CD8-positive, alpha-beta memory T cell (primary cell): ENCODE data around the gene SLC25A24. TPM values are rescaled to one million over a fixed set of nuclear protein-coding genes. Genes with fewer than 3 reads are reported as not detected.
"Not testable (repeated sequence)": the region's sequence is repeated elsewhere in the genome, so short reads cannot be mapped to it uniquely, and the experiment has no call there.

ENCODE experiments used
- CTCF ChIA-PET: fragments of 350-600 bp; sonication (Branson Sonifier 250); formaldehyde crosslinking; loops from one replicate; lab custom pipeline; 2021; ENCODE audit warnings: antibody characterized with exemption; lab: Charles Lee
- POLR2A ChIA-PET: fragments of 350-600 bp; sonication (Branson Sonifier 250); formaldehyde crosslinking; loops from one replicate; lab custom pipeline; 2021; ENCODE audit warnings: antibody characterized with exemption; lab: Charles Lee
- DNase-seq, 5 donors: peaks; one replicate each; pipeline versions ENCODE4 v3.0.0 to v3.0.0-alpha.2; 2020 to 2022; ENCODE audit warnings: mixed read lengths in 1 of 5
- H3K27ac ChIP-seq: one replicate; pipeline ENCODE4 v1.7.0; 2013; ENCODE audit warnings: low read depth, mild to moderate bottlenecking, low read length, moderate library complexity
- H3K27me3 ChIP-seq: 2 replicates; pipeline ENCODE4 v1.7.0; 2013; ENCODE audit warnings: low read length, mild to moderate bottlenecking; ENCODE audit not compliant: insufficient read depth, poor library complexity, severe bottlenecking
- H3K36me3 ChIP-seq: 2 replicates; pipeline ENCODE4 v1.7.0; 2013; ENCODE audit warnings: mild to moderate bottlenecking, low read length, moderate library complexity; ENCODE audit not compliant: insufficient read depth
- H3K4me1 ChIP-seq: 2 replicates; pipeline ENCODE4 v1.7.0; 2013; ENCODE audit warnings: mild to moderate bottlenecking, low read length, moderate library complexity; ENCODE audit not compliant: insufficient read depth
- H3K4me3 ChIP-seq: 2 replicates; pipeline ENCODE4 v1.7.0; 2013; ENCODE audit warnings: mild to moderate bottlenecking, low read length
- H3K9me3 ChIP-seq: 2 replicates; pipeline ENCODE4 v1.7.0; 2013; ENCODE audit warnings: mild to moderate bottlenecking, low read length
- H3K27ac Mint-ChIP-seq, 8 donors: one replicate each; pipeline ENCODE4 v1.8.0; 2020 to 2021; ENCODE audit warnings: mixed read lengths in 8 of 8, mild to moderate bottlenecking in 6 of 8, inconsistent platforms in 3 of 8, moderate library complexity in 3 of 8
- H3K27me3 Mint-ChIP-seq, 2 donors: one replicate each; pipeline ENCODE4 v1.8.0; 2020 to 2021; ENCODE audit warnings: mixed read lengths in 2 of 2, mild to moderate bottlenecking in 1 of 2, moderate library complexity in 1 of 2
- H3K36me3 Mint-ChIP-seq, 3 donors: one replicate each; pipeline ENCODE4 v1.8.0; 2020 to 2021; ENCODE audit warnings: mixed read lengths in 3 of 3, inconsistent platforms in 1 of 3, mild to moderate bottlenecking in 1 of 3
- H3K4me1 Mint-ChIP-seq, 3 donors: one replicate each; pipeline ENCODE4 v1.8.0; 2020 to 2021; ENCODE audit warnings: mixed read lengths in 3 of 3, inconsistent platforms in 1 of 3, mild to moderate bottlenecking in 1 of 3
- H3K4me3 Mint-ChIP-seq, 7 donors: one replicate each; pipeline ENCODE4 v1.8.0; 2020 to 2021; ENCODE audit warnings: mixed read lengths in 7 of 7, mild to moderate bottlenecking in 6 of 7, moderate library complexity in 4 of 7, inconsistent platforms in 2 of 7
- H3K9me3 Mint-ChIP-seq, 5 donors: one replicate each; pipeline ENCODE4 v1.8.0; 2020 to 2022; ENCODE audit warnings: mixed read lengths in 5 of 5, mild to moderate bottlenecking in 3 of 5, moderate library complexity in 2 of 5, inconsistent platforms in 1 of 5
- polyA plus RNA-seq: library from polyadenylated mRNA; unstranded; fragments of 300-500 nt; fragmentation: Illumina TruSeq; gene quantifications from one replicate; pipeline ENCODE4 v1.2.3, GENCODE V29; 2021
- total RNA-seq, 2 experiments: library from RNA; stranded (reverse); gene quantifications; one replicate each; pipeline ENCODE4 v1.2.3, GENCODE V29; 2021

Gene SLC25A24
- total and polyA plus RNA-seq, 3 experiments from 2014 or later = 17.4 to 25.0 (median 24.7) TPM

DNA sequence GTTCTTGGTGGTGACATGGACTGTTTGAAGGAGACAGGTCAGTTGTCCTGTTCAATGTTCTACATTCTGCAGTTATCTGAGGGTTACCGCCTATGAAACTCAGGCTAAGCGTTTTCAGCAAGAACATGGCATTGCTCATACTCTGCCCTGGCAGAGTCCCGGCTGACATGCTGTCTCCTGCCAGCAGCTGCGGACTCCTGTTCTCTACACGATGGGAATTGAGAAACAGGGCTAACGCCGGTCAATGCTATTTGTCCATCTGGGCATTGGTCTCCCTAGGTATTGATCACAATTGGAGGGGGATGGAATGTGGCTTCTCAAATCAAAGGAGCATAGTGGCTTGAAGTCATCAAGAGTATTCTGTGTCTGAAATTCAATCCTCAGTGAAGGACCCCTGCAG, 23.1 kb upstream of the SLC25A24 start:
- H3K9me3 Mint-ChIP-seq, H3K4me1 ChIP-seq, DNase-seq, H3K4me3 Mint-ChIP-seq, CTCF ChIA-PET, POLR2A ChIA-PET, H3K36me3 Mint-ChIP-seq, H3K9me3 ChIP-seq, H3K4me3 ChIP-seq, H3K27ac Mint-ChIP-seq, H3K36me3 ChIP-seq, H3K27me3 Mint-ChIP-seq, H3K27me3 ChIP-seq, H3K27ac ChIP-seq, H3K4me1 Mint-ChIP-seq: not testable (repeated sequence)

DNA sequence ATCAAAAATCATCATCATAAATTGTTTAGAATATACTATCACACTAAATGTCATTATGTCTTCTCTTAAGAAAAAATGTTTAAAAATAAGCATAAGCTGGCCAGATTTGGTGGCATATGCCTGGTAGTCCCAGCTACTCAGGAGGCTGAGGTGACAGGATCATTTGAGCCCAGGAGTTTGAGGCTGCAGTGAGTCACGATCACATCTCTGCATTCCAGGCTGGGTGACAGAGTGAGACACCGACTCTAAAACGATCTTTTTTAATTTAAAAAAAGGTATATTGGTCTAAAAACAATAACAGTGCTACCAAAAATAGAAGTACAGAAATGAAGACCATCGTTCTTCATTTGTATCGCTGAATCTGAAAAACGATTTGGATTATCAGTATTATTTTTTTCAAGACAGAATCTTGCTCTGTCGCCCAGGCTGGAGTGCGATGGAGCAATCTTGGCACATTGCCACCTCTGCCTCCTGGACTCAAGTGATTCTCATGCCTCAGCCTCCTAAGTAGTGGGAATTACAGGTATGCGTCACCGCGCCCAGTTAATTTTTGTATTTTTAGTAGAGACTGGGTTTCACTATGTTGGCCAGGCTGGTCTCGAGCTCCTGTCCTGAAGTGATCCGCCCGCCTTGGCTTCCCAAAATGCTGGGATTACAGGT, 17.5 kb upstream of the SLC25A24 start:
- H3K27ac Mint-ChIP-seq, CTCF ChIA-PET, POLR2A ChIA-PET: not testable (repeated sequence)

DNA sequence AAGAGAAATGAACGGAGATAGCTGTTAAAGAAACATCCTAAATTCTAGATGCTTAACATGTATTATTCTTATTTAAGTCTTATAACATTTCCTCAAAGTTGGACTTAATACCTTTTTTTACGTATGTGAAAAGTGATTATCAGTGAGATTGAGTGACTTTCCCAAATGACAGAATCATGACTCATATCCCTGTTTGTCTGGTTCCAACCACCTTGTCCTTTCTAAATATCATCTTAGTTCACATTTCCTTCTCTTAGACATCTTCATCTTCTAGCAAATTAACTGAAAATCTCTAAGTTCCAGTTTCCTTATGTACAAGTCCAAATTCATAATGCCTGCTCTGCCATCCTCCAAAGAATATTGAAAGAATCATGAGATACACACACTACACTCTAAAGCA, 16.9 kb upstream of the SLC25A24 start:
- H3K27ac Mint-ChIP-seq, H3K4me1 Mint-ChIP-seq, H3K9me3 Mint-ChIP-seq, H3K27me3 ChIP-seq, H3K36me3 ChIP-seq, H3K9me3 ChIP-seq, H3K4me1 ChIP-seq, POLR2A ChIA-PET, H3K36me3 Mint-ChIP-seq, H3K27ac ChIP-seq, H3K4me3 Mint-ChIP-seq, DNase-seq, CTCF ChIA-PET, H3K4me3 ChIP-seq: not testable (repeated sequence)
- peaks cover 0 to 28% of the 10 kb centered on the region in 2 donors for H3K27me3 Mint-ChIP-seq

More for the DNA sequence above, 17.5 kb upstream of the SLC25A24 start:
- H3K4me3 ChIP-seq, H3K4me1 ChIP-seq, H3K4me1 Mint-ChIP-seq, DNase-seq, H3K27me3 ChIP-seq, H3K4me3 Mint-ChIP-seq, H3K36me3 Mint-ChIP-seq, H3K27ac ChIP-seq, H3K36me3 ChIP-seq, H3K9me3 Mint-ChIP-seq, H3K9me3 ChIP-seq: not testable (repeated sequence)
- peaks cover 0 to 22% of the 10 kb centered on the region in 2 donors for H3K27me3 Mint-ChIP-seq

DNA sequence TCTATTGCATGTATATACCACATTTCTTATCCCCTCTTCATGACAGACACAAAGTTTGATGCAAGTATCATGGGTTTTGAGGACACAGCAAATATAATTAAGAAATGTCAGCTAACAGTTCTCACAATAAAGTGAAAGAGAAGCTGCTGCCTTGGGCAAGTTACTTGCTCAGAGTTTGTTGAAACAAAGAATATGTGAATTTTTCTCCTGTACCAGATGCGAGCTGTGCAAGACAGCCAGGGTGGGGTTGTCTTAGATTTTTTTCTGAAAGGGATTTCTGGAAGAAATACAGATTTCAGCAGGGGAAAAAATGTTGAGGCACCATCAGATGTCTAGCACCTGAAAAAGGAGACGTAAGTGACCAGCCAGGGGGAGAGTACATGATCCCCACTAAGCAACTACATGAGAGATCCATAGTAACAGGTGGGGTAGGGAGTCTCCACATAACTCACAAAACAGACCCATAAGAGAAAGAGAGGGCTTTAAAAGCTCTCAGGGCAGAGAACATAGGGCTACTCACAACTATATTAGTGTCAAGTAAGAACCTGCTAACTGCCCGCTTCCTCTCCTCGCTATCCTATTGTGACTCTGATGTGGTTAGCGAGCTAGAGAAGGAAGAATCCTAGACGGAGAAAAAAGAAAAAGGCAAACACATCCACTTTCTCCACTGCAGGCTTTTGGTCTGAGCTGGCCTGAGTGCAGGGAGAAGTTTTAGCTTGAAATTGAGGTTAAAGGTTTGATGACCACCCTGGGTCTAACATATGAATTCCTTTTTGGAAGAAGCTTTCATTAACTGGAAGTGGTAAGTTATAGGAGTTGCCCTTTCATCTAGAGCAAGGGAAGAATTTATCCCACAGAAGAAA, 16.1 kb upstream of the SLC25A24 start:
- CTCF ChIA-PET, POLR2A ChIA-PET, H3K27ac ChIP-seq, H3K27me3 ChIP-seq, H3K4me3 ChIP-seq, H3K4me3 Mint-ChIP-seq, H3K9me3 Mint-ChIP-seq, DNase-seq, H3K9me3 ChIP-seq, H3K27ac Mint-ChIP-seq, H3K36me3 ChIP-seq, H3K4me1 ChIP-seq, H3K4me1 Mint-ChIP-seq, H3K36me3 Mint-ChIP-seq: not testable (repeated sequence)
- peaks cover 0 to 36% of the 10 kb centered on the region in 2 donors for H3K27me3 Mint-ChIP-seq

DNA sequence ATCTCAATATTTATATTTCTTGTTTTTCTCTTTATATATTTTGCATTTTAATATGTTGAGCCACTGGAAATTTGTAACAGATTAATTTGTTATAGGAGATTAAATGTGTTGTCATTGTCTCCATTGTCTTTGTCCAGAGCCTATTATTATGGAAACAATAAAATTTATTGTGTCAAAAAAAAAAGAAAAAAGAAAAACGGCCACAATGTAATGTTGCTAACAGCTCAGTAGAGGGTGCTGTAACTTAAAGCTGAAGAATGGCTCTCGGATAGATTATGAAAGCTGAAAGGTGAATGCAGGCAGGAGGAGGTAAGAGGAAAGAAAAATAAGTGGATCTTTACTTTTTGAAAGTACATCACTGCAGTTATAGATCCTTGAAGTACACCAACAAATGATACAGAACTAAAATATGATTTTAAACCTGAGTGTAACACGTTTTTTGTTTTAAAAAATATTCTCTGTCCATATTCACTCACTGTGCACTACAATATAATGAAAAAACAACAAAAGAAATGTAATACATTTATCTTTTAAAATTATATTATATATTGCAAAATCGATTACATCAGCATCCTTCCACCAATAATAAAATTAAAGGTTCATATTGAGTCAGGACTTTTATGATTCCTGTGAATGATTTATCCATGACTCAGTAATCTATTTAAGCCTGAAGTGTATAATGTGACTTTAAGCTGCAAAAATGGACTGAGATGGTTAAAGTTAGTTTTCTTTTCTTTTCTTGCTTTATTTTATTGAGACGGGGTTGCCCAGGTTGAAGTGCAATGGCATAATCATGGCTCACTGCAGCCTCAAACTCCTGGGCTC, 14.7 kb upstream of the SLC25A24 start:
- H3K9me3 Mint-ChIP-seq, POLR2A ChIA-PET, H3K36me3 ChIP-seq, H3K9me3 ChIP-seq, H3K27ac ChIP-seq, H3K4me1 Mint-ChIP-seq, H3K4me3 ChIP-seq, H3K4me3 Mint-ChIP-seq, H3K4me1 ChIP-seq, H3K27me3 ChIP-seq, H3K36me3 Mint-ChIP-seq: not testable (repeated sequence)
- peak in 2 of 5 donors; percentile 13 to 14 for DNase-seq
- CTCF ChIA-PET = interaction anchor here (0.8 to 1.0 kb wide), 2 partner anchors 14 to 428 kb away, joined by 3 to 4 read pairs; no protein-coding TSS in a partner anchor
- Mint-ChIP-seq H3K27ac (peak overlapping the region in 1 of 8 donors; percentile 69), H3K27me3 (peaks cover 3 to 47% of the 10 kb centered on the region in 2 donors)

DNA sequence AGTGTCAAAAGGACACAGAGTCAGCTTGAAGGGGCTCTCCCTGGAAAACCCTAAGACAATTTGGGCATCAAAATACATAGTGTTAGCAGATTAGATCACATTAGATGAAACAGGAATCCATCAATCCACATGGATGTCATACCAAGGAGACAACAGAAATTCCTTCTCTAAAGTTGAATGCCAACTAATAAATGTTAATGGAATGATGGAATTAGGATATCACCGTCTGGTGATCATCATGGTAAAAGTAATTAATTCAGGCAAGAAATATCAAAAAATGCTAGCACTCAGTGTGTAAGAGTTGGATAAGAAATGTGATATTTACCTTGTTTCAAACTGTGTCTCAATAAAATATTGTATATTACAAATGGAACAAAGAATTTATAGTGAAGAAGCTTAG, 10.9 kb upstream of the SLC25A24 start:
- no peak for DNase-seq
- H3K27ac Mint-ChIP-seq = no peak overlapping the region
- POLR2A ChIA-PET = no interaction called here
- H3K4me3 Mint-ChIP-seq = no peak overlapping the region
- H3K4me3 ChIP-seq = no peak overlapping the region
- CTCF ChIA-PET = interaction anchor here (2.3 kb wide), 1 partner anchor 11 kb away, joined by 7 read pairs; the partner anchor contains the start of gene SLC25A24
- peaks cover 7% of the 10 kb centered on the region for H3K27me3 ChIP-seq
- H3K9me3 Mint-ChIP-seq = no peaks in the 10 kb centered on the region
- H3K4me1 ChIP-seq = no peaks in the 10 kb centered on the region
- H3K36me3 Mint-ChIP-seq = no peaks in the 10 kb centered on the region
- peaks cover 16 to 62% of the 10 kb centered on the region in 2 donors for H3K27me3 Mint-ChIP-seq
- H3K36me3 ChIP-seq = no peaks in the 10 kb centered on the region
- H3K4me1 Mint-ChIP-seq = peaks cover 3 to 9% (median 6%) of the 10 kb centered on the region in 3 donors
- no peak overlapping the region for H3K27ac ChIP-seq
- H3K9me3 ChIP-seq = no peaks in the 10 kb centered on the region

DNA sequence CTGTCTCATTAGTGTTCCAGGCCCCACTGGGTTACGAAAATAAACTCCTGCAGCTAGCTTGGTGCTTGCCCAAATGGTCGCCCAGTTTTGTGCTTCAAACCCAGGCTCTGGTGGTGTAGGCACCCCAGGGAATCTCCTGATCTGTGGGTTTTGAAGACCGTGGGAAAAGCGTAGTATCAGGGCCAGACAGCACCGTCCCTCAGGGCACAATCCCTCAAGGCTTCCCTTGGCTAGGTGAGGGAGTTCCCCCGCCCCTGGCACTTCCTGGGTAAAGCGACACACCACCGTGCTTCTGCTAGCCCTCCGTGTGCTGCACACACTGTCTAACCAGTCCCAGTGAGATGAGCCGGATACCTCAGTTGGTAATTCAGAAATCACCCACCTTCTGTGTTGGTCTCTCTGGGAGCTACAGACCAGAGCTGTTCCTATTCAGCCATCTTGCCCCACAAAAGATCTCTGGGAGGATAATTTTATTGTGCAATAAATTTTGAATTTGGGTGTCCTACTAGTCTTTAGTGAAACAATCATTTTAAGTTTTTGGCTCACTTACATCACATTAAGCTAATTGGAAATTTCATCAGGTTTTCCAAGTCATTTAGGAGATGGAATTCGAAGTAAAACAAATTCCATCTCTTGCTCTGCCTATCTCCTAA, 9.4 kb upstream of the SLC25A24 start:
- no peaks in the 10 kb centered on the region for H3K9me3 Mint-ChIP-seq
- ChIA-PET CTCF (interaction anchor here (2.3 kb wide), 1 partner anchor 9 kb away, joined by 7 read pairs; the partner anchor contains the start of gene SLC25A24), POLR2A (no interaction called here)
- Histone ChIP-seq H3K4me3 (no peak overlapping the region), H3K36me3 (no peaks in the 10 kb centered on the region), H3K4me1 (no peaks in the 10 kb centered on the region), H3K27me3 (peaks cover 7% of the 10 kb centered on the region), H3K9me3 (no peaks in the 10 kb centered on the region), H3K27ac (no peak overlapping the region)
- H3K27me3 Mint-ChIP-seq = peaks cover 16 to 62% of the 10 kb centered on the region in 2 donors
- no peak overlapping the region for H3K27ac Mint-ChIP-seq
- no peak for DNase-seq
- H3K4me3 Mint-ChIP-seq = no peak overlapping the region
- H3K36me3 Mint-ChIP-seq = no peaks in the 10 kb centered on the region
- H3K4me1 Mint-ChIP-seq = peaks cover 3 to 9% (median 6%) of the 10 kb centered on the region in 3 donors
